ENCODE measurements around the gene SPATA32.

The SPATA32 gene

DNA sequence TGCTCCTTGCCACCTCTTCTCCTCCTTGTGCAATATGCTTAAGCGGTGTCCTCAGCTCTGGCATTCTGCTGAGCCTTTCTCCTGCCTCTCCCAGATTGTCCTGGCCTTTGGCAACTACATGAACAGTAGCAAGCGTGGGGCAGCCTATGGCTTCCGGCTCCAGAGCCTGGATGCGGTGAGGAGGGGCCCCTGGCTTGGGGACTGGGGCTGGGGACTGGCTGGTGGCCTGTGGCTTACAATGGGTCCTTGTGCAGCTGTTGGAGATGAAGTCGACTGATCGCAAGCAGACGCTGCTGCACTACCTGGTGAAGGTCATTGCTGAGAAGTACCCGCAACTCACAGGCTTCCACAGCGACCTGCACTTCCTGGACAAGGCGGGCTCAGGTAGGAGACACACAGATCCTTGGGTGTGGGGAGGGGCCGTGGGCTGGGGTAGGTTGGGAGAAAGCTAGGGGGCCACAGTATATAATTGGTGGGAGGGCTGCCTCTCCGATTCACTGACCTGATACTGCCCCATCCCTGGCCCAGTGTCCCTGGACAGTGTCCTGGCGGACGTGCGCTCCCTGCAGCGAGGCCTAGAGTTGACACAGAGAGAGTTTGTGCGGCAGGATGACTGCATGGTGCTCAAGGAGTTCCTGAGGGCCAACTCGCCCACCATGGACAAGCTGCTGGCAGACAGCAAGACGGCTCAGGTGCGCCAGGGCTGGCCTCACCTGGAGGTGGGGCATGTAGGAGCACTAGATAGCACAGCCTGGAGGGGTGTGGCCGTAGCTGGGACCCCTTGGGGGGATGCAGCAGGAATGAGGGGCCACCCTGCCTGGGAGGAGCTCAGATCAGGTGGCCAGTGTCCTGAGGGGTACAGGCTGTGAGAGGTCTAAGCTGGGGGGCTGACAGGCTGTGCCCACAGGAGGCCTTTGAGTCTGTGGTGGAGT lies 16.9 kb downstream of the SPATA32 start:
- DNase-seq = no peak

DNA sequence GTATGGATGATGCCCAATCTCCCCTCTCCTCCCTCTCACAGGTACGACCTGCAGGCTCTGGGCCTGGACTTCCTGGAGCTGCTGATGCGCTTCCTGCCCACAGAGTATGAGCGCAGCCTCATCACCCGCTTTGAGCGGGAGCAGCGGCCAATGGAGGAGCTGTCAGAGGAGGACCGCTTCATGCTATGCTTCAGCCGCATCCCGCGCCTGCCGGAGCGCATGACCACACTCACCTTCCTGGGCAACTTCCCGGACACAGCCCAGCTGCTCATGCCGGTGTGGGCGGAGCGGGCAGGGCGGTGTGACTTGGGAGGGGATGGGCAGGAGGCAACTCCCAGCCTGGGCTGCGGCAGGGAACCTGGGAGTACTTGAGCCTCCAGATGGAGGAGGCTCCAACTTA lies 18.1 kb downstream of the SPATA32 start:
- DNase-seq = no peak

DNA sequence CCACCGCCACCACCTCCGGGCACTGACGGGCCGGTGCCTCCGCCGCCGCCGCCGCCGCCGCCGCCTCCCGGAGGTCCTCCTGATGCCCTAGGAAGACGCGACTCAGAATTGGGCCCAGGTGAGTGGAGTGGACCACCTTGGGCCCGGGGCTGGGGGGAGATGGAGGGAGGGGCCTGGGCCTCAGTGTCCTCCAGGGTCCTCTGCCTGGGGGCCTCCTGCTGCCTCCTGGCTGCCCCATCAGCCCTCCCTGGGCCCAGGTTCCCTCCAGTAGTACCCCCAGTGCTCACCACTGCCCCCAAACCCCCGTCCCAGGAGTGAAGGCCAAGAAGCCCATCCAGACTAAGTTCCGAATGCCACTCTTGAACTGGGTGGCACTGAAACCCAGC lies 19.9 kb downstream of the SPATA32 start:
- DNase-seq = no peak

DNA sequence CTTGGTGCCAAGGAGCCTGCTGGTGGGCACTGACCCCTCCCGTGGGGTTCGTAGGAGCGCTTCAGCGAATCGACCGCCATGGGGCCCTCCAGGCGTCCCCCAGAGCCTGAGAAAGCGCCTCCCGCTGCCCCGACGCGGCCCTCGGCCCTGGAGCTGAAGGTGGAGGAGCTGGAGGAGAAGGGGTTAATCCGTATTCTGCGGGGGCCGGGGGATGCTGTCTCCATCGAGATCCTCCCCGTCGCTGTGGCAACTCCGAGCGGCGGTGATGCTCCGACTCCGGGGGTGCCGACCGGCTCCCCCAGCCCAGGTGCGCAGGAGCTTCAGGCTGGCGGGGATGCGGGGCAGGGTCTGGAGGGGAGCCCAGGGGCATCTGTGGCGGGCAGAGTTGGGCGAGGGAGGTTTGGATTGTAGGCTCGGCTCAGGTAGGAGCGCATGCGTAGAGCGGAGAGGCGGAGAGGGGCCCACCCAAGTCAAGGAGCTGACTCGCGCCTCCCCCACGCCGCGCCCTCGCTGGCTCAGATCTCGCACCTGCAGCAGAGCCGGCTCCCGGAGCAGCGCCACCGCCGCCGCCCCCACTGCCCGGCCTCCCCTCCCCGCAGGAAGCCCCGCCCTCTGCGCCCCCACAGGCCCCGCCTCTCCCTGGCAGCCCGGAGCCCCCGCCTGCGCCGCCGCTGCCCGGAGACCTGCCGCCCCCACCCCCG lies 20.4 kb downstream of the SPATA32 start:
- DNase-seq = no peak

DNA sequence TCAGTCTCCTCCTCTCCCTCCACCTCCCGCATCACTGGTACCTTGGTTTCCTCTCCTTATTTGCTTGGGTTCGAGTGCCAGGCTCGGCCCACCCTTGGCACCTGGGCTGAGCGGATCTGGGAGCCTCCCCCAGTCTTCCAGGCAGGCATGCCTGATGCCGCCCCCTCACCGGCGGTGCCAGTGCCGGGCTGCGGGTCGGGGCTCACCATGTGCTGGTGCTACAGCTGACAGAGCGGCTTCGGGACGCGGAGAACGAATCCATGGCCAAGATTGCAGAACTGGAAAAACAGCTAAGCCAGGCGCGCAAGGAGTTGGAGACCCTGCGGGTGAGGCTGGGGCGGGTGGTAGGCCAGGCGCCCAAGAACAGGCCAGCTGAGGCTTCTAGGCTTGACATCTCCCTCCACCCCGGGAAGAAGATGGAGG lies 21.0 kb downstream of the SPATA32 start:
- DNase-seq = no peak

DNA sequence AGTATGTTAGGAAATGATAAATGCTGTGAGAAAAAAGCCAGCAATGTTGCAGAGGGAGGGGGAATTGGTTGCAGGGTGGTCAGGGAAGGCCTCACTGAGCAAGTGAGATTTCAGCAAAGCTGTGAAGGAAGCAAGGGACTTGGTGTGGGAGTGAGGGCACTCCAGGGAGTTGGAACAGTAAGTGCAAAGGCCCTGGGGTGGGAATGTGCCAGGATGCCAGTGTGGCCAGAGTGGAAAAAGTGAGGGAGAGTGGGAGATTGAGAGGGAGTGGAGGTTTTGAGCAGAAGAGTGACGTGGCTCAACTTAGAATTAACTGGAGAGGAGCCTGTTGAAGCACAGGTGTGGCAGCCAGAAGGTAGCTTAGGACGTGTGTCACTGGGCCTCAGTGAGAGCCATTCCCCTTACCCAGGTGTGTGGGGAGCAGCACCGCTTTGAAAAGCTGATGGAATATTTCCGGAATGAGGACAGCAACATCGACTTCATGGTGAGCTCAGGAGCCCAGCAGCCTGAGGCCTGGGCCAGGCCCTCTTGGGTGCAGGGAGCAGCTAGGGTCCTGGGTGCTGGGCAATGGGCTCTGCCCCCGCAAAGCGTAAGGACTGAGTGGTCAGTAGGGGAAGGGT lies 23.6 kb downstream of the SPATA32 start:
- DNase-seq = no peak

DNA sequence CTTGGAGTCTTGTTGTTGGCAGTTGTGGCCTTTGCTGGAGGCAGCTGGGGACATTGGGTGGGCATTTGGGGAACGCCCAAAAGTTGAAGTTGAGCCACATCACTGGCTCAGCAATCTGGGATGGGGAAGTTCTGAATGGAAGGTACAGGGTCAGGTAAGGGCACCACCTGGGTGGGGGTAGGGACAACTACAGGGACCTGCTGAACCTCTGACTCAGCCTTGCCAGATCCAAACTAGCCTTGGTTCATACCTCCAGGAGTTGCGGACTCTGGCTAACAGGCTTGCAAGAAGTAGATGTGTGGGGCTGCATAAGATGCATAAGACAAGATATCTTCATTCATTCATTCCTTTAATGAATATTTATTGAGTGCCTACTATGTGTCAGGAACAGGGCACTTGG lies 24.2 kb downstream of the SPATA32 start:
- DNase-seq = no peak

DNA sequence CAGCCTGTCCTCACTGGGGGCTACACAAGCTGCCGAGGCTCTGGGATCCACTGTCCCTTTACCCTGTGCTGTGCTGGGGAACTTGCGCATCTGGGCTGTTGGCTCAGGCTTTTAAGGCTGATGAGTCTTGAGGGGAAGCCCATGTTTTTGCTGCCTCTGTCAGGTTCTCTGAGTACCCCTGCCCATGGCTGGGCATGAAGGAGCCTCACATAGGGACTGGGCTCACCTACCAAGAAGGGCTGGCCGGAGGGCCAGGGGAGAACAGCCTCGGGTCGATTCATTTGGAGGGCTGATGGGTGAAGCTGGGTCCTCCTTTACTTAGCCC lies 25.6 kb downstream of the SPATA32 start:
- no peak for DNase-seq

DNA sequence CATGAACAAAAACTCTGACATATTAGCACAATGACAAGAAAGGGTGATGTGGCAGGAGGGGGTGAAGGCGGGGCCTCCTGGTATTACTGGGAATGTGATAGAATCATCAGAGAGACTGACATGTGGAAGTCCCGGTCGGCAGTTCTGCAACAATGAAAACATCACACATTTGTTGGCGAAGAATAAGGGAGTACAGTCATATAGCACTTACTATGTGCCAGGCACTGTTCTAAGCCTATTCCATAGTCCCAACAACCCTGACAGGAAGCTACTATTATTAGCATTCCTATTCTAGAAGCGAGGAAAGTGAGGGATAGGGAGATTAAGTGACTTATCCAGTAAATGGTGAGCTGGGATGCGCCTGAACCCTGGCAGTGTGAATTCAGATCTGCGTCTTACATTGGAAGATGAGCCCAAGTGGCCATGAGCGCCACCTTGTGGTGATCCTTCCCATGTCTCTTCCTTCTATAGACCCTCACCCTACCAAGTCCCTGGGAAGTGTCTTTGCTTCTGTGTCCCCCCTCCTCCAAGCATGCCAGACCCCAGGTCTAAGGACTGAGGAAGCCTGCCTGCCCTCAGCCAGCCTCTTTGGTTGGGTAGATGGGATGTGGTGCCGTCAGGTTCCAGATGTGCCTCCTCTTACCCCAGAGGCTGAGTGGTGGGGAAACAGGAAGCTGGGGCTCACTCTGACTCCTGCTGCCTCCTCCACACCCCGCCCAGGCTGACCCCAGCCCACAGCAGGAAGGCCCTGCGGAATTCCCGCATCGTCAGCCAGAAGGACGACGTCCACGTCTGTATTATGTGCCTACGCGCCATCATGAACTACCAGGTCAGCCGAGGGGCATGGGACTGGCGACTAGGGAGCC lies 26.2 kb downstream of the SPATA32 start:
- DNase-seq = no peak

DNA sequence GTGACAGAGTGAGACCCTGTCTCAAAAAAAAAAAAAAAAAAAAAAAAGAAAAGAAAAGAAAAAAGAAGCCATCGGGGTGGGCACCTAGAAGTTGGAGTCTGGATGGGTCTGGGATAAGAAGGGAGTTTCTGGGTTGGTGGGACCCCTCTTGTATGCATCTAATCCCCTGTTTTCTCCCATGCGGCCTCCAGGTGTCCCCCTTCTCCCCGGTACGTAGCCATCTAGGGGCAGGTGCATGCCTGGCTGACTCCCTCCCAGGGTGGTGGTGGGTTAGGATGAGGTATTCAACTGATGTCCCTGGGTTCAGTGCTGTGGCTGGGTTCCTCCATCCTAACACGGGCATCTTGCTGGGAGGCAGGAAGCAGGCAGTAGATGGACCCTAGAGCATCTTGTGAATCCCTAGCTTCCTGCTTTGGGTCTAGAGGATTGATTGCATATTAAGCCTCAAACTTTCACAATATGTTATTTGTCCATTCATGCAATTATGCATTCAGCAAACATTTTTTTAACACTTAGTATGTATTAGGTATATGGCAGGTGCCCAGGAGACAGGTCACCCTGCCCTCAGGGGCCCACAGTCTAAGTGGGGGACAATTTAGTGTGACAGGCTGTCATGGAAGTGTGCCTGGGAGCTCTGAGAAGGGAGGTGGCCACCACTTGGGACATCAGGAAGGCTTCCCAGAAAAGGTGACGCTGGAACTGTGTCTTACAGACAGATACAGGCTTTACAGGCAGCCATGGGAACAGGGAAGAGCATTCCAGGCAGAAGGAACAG lies 27.1 kb downstream of the SPATA32 start:
- DNase-seq = no peak

DNA sequence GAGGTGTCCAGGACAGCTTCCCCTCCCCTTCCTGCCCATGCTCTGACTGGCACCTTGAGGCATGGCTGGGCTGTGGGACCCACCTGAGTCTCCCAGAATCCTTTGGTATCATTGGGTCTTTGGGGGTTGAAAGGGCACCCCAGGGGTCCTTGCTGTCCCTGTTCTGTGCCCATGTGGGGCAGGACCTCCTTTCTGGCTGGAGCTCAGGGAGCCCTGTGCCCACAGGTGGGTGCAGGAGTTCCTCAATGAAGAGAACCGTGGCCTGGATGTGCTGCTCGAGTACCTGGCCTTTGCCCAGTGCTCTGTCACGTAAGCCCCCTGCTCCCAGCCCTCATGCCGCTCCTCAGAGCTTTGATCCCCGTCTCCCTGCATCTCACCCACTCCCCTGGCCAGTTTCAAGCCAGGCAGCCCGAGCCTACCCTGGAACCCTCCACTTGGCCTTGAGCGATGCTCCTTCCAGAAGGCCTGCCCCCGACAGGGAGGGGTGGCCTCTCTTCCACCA lies 28.4 kb downstream of the SPATA32 start:
- DNase-seq = no peak

DNA sequence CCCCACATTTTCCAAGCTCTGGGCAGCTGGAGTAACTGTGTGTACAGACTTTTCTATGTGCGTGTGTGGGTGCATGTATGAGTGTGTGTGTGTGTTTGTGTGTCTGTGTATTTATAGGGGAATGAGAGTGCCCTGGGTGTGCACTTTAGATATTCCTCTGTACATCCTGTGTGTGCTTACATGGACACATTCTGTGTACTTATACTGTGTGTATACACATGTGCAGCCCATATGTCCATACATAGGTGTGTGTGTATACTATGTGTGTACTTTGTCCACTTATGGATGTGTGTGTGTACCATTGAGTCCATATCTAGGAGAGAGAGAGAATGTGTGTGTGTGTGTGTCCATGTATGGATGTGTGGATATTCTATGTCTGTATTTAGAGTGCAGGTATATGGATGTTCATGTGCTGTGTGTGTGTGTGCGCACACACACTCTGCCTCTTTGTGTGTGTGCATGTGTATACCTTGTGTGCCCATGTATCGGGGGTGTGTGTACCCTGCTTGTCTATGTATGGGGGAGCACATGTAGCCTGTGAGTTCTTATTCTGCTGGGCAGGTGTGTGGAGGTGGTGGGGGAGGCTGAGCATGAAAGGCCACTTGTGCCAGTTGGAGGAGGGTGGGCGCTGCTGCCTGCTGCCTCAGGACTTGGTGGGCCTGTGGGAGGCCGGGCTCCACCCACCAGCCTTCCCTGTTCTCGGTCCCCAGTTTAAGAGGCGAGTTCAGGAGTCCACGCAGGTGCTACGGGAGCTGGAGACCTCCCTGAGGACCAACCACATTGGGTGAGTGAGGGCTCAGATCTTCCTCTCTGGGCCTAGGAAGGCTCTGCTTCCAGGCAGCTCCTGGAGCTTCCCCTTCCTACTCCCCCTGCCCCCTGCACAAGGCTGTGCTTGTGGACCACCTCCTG lies 29.1 kb downstream of the SPATA32 start:
- no peak for DNase-seq

DNA sequence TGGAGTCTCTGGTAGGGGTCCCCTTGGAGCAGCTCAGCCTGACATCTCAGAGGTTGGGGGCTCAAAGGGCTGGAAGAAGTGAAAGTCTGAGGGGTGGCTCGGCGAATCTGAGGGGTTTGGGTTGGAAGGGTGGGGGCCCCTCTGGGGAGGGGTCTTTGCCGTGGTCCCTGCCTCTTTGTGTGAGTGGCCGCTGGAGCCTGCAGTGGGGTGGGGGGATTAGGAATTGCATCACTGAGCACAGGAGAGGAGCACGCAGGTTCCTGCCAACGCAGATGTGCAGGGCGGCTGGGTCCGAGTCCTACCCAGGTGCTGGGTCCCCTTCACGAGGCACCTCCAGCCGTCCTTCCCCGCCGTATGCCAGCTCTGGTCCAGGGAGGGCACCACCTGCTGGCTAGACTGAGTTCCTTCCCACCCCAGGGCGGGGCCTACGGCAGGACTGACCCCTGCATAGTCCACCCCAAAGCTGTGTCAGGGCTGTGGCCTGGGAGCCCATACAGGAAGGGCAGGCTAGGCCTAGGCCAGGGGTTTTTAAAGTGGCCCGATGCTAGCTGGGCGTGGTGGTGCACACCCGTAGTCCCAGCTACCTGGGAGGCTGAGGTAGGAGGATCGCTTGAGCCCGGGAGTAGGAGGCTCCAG lies 30.3 kb downstream of the SPATA32 start:
- DNase-seq = no peak

DNA sequence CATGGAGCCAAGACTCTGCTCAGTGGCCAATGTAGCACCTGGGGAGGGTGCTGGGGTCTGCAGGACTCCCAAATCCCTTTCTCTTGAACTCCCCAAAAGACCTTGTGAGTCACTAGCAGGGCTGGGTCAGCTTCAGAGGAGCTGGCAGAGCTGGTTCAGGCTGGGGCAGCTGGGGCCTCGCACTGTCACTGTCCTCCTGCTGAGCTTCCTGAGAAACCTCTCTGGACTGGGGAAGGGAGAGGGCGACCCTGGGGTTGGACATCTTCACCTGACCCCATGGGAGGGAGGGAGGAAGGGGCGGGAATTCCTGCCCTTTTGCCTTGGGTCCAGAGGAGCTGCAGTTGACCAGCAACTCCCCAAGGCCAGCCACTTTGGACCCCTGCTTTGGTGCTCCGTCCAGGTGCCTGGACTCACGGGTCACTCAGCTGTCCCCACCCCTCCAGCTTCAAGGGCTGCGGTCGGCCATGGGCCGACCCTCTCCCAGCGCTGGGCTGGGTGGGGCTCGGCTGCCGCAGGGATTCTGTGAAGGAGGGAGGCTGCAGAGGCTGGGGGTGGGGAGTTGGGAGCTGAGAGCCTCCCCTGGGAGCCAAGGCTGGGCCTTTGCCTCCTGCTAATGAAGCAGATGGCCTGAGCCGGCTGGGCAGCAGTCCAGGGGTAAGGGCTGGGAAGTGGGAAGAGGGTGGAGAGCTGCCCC lies 31.0 kb downstream of the SPATA32 start:
- peak; percentile 22 for DNase-seq

DNA sequence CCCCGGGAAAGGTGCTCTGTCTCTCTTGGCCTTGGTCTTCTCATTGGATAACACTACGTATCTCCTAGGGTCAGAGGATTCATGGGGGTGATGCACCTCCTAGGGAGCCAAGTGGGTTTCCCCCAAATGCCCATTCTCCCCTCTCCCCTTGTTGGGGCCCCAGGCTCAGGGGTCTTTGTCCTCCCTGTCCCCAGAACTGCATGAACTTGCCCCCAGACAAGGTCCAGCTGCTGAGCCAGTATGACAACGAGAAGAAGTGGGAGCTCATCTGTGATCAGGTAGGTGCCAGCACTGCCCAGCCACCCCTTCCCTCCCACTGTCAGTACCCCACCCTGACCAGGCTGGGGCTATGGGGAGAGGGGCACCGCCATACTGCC lies 31.5 kb downstream of the SPATA32 start:
- DNase-seq = no peak

DNA sequence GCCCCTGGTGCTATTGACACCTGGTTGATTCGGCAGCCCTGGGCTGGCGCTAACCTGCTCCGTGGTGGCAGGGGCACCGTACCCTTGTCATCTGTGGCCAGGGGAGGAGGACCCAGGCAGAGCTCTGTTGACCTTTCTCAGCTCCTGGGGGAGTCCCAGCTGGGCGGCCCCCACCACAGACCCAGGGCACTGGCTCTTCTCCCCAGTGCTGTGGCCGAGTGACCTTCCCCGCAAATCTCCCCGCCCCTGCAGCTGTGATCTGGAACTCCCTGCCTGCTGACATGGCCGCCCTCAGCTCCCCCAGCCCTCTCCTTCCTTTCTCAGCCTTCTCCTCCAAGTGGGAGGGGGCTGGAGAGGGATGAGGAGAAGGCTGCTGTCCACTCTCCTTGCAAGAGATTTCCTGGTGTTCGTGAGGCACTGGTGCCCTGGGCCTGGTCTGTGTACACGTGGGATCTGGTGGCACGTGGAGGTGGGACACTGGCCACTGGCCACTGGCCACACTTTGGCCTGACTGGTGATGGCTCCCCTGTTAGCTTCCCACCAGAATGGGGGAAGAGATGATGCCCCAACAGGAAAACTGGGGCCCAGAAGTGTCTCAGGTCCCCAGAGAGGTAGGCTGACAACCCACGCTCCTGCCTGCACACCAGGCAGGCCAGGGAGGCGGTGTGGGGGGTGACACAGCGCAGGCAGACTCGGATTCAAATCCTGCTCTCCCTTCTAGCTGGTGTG lies 32.0 kb downstream of the SPATA32 start:
- no peak for DNase-seq

DNA sequence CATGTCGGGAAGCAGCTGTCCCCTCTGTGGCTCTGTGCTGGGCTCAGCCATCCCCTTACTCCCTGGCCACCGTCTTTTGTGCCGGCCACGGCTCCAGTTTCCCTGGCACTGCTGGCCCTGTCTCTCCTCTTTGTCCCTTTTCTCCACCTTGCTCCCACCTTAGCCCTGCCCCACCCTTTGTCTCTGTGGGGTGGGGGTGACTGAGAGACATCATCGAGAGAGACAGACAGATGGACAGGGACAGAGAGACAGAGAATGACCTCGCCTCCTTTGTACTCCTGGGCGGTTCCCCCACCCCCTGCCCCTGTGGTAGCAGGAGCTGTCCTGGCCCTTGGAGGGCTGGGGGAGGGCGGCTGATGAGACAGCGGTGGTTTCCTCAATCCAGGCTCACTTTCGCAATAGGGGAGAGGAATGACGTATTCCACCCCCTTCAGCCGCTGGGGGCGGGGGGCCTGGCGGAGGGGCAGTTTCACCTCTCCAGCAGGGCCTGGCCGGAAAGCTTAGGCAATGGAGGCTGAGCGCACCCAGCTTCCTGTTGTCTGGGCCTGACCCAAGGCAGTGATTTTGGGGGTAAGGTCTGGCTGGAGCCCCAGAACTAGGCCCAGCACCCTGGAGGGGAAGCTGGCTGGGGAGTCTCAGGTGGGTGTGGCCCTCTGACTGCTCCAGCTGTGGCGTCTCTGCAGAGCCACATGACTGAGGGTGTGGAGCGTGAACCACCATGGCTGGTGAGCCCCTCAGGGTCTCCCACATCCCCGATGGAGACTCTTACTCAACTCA lies 32.9 kb downstream of the SPATA32 start:
- no peak for DNase-seq
